Colonic mucosa (tissue), 4 donors: Measurements from ENCODE around the gene RNU6-9. TPM values are rescaled to one million over a fixed set of nuclear protein-coding genes. Genes with fewer than 3 reads are reported as not detected.

Experiments
- DNase-seq: peaks from one replicate; pipeline ENCODE4 v3.0.0-alpha.2; 2020
- H3K27ac ChIP-seq: fragments of 200-600 bp; one replicate; pipeline ENCODE4 v1.8.0; 2021
- H3K27me3 ChIP-seq: fragments of 200-600 bp; one replicate; pipeline ENCODE4 v1.8.0; 2021
- H3K36me3 ChIP-seq: fragments of 200-600 bp; one replicate; pipeline ENCODE4 v1.8.0; 2021
- H3K4me1 ChIP-seq: fragments of 200-600 bp; one replicate; pipeline ENCODE4 v1.8.0; 2021; ENCODE audit warnings: mild to moderate bottlenecking
- H3K4me3 ChIP-seq: fragments of 200-600 bp; one replicate; pipeline ENCODE4 v1.8.0; 2021
- H3K9ac ChIP-seq, 2 donors: one replicate each; pipeline ENCODE4 v1.7.0; 2013; ENCODE audit warnings: control low read depth in 2 of 2, low read depth in 2 of 2, low read length in 2 of 2
- H3K9me3 ChIP-seq: fragments of 200-600 bp; one replicate; pipeline ENCODE4 v1.8.0; 2021
- CTCF ChIP-seq: fragments of 200-600 bp; IDR thresholded peaks from one replicate; pipeline ENCODE4 v1.8.0; 2022; ENCODE audit warnings: antibody characterized with exemption, mild to moderate bottlenecking
- intact Hi-C: fragments of 100-400 bp; cut with DNase I; formaldehyde crosslinking; loops from one replicate; pipeline ENCODE4 v1.14.1; 2022
- total RNA-seq, 2 donors: library from RNA; stranded (reverse); fragmentation: NEBNext Ultra II Directional in 1 of 2; extraction: Animal tissue kit (Norgen Biotek cat#: 25700) in 1 of 2; gene quantifications; one replicate each; pipeline ENCODE4 v1.2.1, GENCODE V29; 2021
- donor health status: healthy.
- donor health status: DM: no; HTN: no; CAD: no.
- donor health status: DM: no; HTN: no; CAD: no.

Gene RNU6-9
- total RNA-seq, 2 donors from 2014 or later, result not detected

- H3K36me3 ChIP-seq, result no peaks in the 10 kb centered on the region
Measured at GRCh38 chr19:901216-902092, 8.2 kb downstream of the RNU6-9 start.

GRCh38 chr19:902093-902370 lies 8.7 kb downstream of the RNU6-9 start:
- Histone ChIP-seq H3K4me3 (no peak overlapping the region), H3K27ac (no peak overlapping the region), H3K36me3 (no peaks in the 10 kb centered on the region), H3K9me3 (no peaks in the 10 kb centered on the region), H3K27me3 (no peaks in the 10 kb centered on the region), H3K4me1 (no peaks in the 10 kb centered on the region), H3K9ac (no peak overlapping the region)
- intact Hi-C loops, result no loop called here
- no peak for TF ChIP-seq CTCF
- no peak for DNase-seq

More at GRCh38 chr19:901216-902092, 8.2 kb downstream of the RNU6-9 start:
- Histone ChIP-seq H3K27me3 (no peaks in the 10 kb centered on the region), H3K4me3 (no peak overlapping the region), H3K4me1 (no peaks in the 10 kb centered on the region), H3K9ac (no peak overlapping the region), H3K9me3 (no peaks in the 10 kb centered on the region), H3K27ac (no peak overlapping the region)
- no peak for TF ChIP-seq CTCF
- DNase-seq, result no peak
- intact Hi-C loops, result no loop called here

GRCh38 chr19:902446-903226 lies 9.4 kb downstream of the RNU6-9 start:
- H3K4me1 ChIP-seq, result no peaks in the 10 kb centered on the region
- no peak for DNase-seq
- H3K36me3 ChIP-seq, result no peaks in the 10 kb centered on the region
- intact Hi-C loops, result no loop called here
- no peak overlapping the region for H3K9ac ChIP-seq
- no peak overlapping the region for H3K4me3 ChIP-seq
- no peaks in the 10 kb centered on the region for H3K9me3 ChIP-seq
- no peak overlapping the region for H3K27ac ChIP-seq
- no peak for TF ChIP-seq CTCF
- H3K27me3 ChIP-seq, result no peaks in the 10 kb centered on the region

GRCh38 chr19:903266-903797 lies 10.0 kb downstream of the RNU6-9 start:
- H3K27ac ChIP-seq, result no peak overlapping the region
- no peak overlapping the region for H3K4me3 ChIP-seq
- H3K9ac ChIP-seq, result no peak overlapping the region
- intact Hi-C loops, result no loop called here
- DNase-seq, result no peak
- H3K4me1 ChIP-seq, result no peaks in the 10 kb centered on the region
- H3K36me3 ChIP-seq, result no peaks in the 10 kb centered on the region
- no peaks in the 10 kb centered on the region for H3K9me3 ChIP-seq
- TF ChIP-seq CTCF, result no peak
- H3K27me3 ChIP-seq, result no peaks in the 10 kb centered on the region

- no peak overlapping the region for H3K4me3 ChIP-seq
- DNase-seq, result no peak
- no peak overlapping the region for H3K27ac ChIP-seq
- no peaks in the 10 kb centered on the region for H3K9me3 ChIP-seq
- intact Hi-C loops, result no loop called here
- H3K9ac ChIP-seq, result no peak overlapping the region
- peaks cover 3% of the 10 kb centered on the region for H3K4me1 ChIP-seq
- no peaks in the 10 kb centered on the region for H3K27me3 ChIP-seq
- H3K36me3 ChIP-seq, result no peaks in the 10 kb centered on the region
- no peak for TF ChIP-seq CTCF
Measured at GRCh38 chr19:904545-904944, 11.3 kb downstream of the RNU6-9 start.
